Stomach (tissue), 4 donors: ENCODE data around the gene AP1G1.

ENCODE experiments used
- EP300 ChIP-seq: sonication (generic); formaldehyde crosslinking; IDR thresholded peaks from one replicate; pipeline ENCODE4 v1.6.1; 2017; ENCODE audit warnings: antibody characterized with exemption
- POLR2A ChIP-seq, 4 donors: fragments of 450-650 bp; IDR thresholded peaks; one replicate each; pipeline ENCODE4 v1.6.1; 2016; ENCODE audit warnings: antibody characterized with exemption in 4 of 4, control low read depth in 2 of 4, mild to moderate bottlenecking in 1 of 4, moderate library complexity in 1 of 4
- POLR2AphosphoS5 ChIP-seq, 3 donors: sonication (generic); formaldehyde crosslinking; IDR thresholded peaks; one replicate each; pipeline ENCODE4 v1.6.1; 2016; ENCODE audit warnings: antibody characterized with exemption in 3 of 3
- TF ChIP-seq, protein P1 (sequence below), 7 experiments: fragments of 450-650 bp in 4 of 7; fragments of 200-600 bp in 3 of 7; sonication (generic) in 3 of 7; IDR thresholded peaks; one replicate each; pipeline ENCODE4 v1.5.1; 2016 to 2019; ENCODE audit warnings: antibody characterized with exemption in 7 of 7, control low read depth in 2 of 7, mild to moderate bottlenecking in 1 of 7

DNA sequence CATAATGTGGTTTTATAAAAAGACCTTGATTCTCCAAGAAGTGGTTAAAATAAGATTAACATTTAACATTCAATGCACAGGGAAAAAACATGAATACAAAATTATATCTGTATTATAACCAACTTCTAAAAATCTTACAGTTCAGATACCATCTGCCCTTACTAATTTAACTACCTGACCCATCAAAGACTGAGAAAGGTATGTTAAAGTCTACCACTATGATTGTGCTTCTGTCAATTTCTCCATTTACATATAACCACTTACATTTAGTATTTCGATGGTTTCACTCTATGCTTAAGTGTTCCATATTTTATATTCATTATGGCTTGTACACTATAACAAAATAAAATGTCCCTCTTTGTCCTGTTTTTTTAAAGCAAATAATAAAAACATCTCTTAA lies 14.6 kb downstream of the AP1G1 start:
- TF ChIP-seq, protein P1, sequence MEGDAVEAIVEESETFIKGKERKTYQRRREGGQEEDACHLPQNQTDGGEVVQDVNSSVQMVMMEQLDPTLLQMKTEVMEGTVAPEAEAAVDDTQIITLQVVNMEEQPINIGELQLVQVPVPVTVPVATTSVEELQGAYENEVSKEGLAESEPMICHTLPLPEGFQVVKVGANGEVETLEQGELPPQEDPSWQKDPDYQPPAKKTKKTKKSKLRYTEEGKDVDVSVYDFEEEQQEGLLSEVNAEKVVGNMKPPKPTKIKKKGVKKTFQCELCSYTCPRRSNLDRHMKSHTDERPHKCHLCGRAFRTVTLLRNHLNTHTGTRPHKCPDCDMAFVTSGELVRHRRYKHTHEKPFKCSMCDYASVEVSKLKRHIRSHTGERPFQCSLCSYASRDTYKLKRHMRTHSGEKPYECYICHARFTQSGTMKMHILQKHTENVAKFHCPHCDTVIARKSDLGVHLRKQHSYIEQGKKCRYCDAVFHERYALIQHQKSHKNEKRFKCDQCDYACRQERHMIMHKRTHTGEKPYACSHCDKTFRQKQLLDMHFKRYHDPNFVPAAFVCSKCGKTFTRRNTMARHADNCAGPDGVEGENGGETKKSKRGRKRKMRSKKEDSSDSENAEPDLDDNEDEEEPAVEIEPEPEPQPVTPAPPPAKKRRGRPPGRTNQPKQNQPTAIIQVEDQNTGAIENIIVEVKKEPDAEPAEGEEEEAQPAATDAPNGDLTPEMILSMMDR (IDR thresholded peaks at IDR 0.05) = no peak
- no peak for TF ChIP-seq POLR2A (IDR thresholded peaks at IDR 0.05)
- no peak for TF ChIP-seq POLR2AphosphoS5 (IDR thresholded peaks at IDR 0.05)
- TF ChIP-seq EP300 = no peak
